Measurements from ENCODE around the gene TIGD4.

TIGD4 gene

DNA sequence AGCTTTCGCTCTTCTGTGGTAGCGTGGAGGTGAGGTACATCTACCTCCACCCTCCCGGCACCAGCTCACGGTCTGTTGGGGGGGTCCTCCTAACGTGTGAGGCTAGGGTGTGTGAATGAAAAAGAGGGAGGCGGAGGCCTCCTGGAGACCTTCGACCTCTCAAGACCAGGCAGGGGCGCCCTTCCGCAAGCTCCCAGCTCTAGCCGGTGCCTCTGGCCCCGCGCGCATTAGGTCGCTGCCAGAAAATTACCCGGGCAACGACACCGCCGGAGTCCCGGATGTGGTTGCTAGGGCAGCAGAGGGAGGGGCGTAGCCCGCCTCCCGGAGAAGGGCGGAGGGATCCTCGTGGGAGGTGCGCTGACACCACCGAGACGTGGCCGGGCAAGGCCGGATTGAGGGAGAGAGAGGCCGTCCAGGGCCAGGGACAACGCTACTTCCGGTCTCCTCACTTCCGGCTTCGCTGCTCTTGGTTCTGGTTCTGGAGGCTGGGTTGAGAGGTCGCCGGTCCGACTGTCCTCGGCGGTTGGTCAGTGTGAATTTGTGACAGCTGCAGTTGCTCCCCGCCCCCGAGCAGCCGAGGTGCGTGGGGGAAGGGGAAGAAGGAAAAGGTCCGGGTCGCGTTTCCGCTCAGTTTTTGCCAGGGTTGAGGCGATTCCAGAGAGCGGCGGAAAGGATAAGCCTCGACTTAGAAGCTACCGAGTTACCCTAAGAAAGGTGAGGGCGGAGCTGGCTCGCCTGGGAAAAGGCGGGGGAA, at the start of gene TIGD4, which contains the start of gene ARFIP1:
Gene TIGD4, minus strand, starts transcription at position 218 of the 754 bp plus-strand sequence. CDS start 8,726 bp downstream, outside the sequence.
Gene ARFIP1, plus strand, starts transcription at position 442 of the 754 bp plus-strand sequence. CDS start 49,680 bp downstream, outside the sequence.
- DNase-seq (ENCODE audit: low read depth, low spot score), result peak; percentile 94

DNA sequence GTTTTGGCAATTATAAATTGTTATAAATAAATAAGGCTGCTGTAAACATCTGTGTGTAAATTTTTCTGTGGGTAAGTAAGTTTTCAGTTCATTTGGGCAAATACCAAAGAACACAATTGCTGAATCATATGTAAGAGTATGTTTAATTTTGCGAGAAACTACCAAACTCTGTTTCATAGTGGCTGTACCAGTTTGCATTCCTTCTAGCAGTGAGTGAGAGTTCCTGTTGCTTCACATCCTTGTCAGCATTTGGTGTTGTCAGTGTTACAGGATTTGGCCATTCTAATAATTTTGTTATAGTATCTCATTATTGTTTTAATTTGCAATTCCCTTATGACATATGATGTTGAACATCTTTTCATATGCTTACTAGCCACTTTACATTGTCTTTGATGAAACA, 48.6 kb upstream of the TIGD4 start:
- no peak for DNase-seq (ENCODE audit: low read depth, low spot score)

DNA sequence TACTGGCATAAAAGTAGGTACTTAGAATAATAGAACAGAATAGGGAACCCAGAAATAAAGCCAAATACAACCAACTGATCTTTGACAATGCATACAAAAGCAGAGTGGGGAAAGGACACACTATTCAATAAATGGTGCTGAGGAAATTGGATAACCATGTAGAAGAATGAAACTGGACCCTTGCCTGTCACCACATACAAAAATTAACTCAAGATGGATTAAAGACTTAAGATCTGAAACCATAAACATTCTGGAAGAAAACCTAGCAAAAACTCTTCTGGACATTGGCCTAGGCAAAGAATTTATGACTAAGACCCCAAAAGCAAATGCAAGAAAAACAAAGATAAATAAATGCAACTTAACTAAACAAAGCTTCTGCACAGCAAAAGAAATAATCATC, 45.8 kb upstream of the TIGD4 start:
- no peak for DNase-seq (ENCODE audit: low read depth, low spot score)

DNA sequence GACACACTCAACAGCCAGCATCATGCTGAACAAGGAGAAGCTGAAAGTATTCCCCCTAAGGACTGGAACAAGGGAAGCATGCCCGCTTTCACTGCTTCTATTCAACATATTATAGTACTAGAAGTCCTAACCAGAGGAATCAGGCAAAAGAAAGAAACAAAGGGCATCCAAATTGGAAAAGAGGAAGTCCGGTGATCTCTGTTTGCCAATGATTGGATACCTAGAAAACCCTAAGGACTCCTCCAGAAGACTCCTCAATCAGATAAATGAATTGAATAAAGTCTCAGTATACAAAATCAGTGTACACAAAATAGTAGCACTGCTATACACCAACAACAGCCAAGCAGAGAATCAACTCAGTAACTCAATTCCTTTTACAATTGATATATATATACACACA, 45.0 kb upstream of the TIGD4 start:
- no peak for DNase-seq (ENCODE audit: low read depth, low spot score)

DNA sequence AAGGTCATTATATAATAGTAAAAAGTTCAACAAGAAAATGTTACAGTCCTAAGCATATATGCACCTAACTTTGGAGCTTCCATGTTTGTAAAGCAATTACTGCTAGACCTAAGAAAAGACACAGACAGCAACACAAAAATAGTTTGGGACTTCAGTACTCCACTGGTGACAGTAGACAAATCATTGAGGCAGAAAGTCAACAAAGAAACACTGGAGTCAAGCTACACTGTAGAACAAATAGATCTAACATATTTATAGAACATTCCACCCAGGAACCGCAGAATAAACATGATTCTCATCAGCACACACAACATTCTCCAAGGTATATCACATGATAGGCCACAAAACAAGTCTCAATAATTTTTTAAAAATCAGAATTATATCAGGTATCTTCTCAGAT, 42.8 kb upstream of the TIGD4 start:
- no peak for DNase-seq (ENCODE audit: low read depth, low spot score)

DNA sequence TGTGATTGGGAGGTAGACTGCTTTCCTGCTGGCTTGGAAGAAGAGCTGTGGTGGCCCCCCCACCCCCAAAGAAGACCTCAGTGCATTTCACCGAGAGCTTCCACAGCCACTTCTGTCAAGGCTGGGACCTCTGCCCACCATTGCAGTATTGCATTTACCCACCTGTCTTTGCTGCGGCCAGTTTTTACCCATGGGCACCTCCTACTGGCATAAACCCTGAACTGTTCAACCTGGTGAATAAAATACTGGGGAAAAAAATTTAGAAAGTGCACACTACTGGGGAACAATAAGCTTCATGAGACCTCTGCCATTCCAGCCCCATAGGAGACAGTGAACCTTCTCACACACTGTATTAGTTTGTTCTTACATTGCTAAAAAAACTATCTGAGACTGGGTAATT, 40.5 kb upstream of the TIGD4 start:
- DNase-seq (ENCODE audit: low read depth, low spot score), result no peak

DNA sequence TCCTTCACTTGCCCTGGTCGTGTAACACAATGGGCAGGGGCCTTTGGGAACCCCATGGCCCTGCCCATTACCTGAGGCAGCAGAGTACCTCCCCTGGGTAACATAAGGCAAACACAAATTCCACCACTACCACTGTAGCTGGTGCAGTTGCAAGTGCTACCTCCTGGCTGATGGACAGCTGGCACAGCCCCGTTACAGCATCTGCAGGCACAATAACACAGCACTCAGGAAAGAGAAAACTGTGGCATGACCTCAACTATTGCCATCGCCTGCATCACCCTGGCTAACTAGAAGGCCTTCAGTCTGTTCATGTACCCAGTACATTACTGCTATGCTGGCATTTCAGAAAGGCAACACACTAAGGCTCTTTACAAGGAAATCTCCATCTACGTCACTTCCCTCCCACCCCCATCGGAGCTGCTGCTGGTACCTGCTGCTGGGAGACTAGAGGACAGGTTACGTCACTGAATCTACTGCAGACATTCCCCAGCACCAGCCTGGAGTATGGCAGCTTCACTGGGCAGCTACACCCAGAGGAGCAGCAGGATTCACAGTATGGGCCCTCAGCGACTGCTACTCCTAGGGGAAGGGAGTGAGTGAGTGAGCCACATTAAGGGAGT, 39.6 kb upstream of the TIGD4 start:
- DNase-seq (ENCODE audit: low read depth, low spot score), result no peak

DNA sequence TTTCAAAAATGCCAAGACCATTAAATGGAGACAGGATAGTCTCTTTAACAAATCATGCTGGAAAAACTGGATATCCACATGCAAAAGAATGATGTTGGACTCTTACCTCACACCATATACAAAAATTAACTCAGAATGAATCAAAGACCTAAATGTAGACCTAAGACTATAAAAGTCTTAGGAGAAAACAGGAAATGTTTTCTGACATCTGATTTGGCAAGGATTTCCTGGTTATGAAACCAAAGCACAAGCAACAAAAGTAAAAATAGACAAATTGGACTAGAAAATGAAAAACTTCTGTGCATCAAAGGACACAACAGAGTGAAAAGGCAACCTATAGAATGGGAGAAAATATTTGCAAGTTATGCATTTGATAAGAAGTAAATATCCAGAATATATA, 37.8 kb upstream of the TIGD4 start:
- no peak for DNase-seq (ENCODE audit: low read depth, low spot score)

DNA sequence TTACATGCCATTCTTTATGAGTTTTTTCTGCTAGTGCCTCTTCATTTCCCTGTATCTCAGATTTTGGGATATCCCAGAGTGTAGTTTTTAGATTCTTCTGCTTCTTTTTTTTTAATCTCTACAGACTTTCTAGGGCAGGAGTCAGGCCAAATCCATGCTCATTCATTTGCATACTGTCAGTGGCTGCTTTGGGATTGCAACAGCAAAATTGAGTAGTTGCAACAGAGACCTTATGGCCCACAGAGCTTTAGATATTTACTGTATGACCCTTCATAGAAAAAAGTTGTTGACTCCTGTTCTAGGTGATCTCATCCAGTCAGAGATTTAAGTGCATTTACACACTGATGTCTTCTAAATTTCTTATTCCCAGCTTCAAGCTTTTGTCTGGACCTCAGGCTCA, 35.5 kb upstream of the TIGD4 start:
- no peak for DNase-seq (ENCODE audit: low read depth, low spot score)

DNA sequence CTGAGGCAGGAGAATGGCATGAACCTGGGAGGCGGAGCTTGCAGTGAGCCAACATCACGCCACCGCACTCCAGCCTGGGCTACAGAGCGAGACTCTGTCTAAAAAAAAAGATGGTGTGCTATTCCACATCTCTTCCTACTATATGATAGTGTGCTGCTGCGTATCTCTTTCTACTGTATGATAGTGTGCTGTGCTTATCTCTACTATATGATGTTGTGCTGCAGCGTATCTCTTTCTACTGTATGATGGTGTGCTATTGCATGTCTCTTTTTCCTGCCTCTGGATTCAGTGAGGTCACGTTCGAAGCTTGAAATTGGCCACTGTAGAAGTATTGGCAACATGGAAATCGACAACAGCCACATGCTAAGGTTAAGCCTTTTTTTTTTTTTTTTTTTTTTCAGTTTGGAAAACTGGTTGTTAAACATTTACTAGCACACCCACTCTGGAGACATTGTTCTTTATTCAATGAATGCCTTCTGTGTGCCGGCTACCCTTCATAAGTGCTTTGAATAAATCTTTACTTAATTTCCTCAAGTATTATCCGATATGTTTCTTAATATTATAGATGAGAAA, 31.3 kb upstream of the TIGD4 start:
- DNase-seq (ENCODE audit: low read depth, low spot score), result no peak

DNA sequence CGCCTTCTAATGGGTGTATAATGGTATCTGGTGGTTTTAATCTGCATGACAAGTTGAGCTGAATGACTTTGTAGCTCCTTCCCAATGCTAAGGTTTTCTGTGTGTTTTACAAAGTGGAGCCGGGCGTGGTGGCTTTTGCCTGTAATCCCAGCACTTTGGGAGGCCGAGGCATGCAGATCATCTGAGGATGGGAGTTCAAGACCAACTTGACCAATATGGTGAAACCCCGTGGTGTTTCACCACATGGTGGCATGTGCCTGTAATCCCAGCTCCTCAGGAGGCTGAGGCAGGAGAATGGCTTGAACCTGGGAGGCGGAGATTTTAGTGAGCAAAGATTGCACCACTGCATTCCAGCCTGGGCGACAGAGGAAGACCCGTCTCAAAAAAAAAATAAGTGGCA, 29.1 kb upstream of the TIGD4 start:
- peak; percentile 9 for DNase-seq (ENCODE audit: low read depth, low spot score)

DNA sequence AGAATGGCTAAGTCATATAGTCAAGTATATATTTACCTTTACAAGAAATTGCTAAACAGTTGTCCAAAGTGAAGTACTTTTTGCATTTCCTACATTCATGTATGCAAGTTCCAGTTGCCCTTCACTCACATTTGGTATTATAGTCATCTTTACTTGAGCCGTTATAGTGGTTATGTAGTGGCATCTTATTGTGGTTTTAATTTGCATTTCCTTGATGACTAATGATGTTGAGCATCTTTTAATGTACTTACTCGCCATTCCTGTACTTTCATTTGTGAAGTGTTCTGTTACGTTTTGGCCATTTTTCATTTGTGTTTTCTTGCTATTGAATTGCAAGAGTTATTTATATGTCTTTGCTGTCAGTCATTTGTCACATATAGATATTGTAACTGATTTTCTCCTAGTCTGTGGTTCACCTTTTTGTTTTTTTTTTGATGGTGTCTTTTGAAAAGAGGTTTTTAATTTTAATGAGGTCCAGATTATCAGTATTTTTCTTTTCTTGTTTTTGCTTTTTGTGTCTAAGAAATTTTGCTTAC, 27.8 kb upstream of the TIGD4 start:
- no peak for DNase-seq (ENCODE audit: low read depth, low spot score)

DNA sequence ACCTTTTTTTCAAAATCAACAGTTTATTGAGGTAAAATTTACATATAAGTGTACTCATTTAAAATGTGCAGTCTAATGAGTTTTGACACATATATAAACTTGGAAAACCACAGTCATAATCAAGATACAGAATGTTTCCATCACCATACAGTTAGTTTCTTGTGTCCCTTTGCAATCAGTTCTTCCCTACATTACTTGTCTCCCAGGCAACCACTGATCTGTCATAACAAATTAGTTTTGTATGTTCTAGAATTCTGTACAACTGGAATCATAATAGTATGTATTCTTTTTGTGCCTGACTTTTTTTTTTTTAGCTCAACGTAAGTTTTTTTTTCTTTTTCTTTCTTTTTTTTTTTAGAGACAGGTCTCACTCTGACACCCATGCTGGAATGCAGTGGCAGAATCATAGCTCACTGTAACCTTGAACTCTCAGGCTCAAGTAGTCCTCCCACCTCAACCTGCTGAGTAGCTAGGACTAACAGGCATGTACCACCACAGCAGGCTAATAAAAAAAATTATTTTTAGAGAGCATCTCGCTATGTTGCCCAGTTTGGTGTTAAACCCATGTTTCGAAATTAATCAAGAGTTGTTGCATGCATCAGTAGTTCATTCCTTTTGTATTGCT, 27.1 kb upstream of the TIGD4 start:
- DNase-seq (ENCODE audit: low read depth, low spot score), result no peak

DNA sequence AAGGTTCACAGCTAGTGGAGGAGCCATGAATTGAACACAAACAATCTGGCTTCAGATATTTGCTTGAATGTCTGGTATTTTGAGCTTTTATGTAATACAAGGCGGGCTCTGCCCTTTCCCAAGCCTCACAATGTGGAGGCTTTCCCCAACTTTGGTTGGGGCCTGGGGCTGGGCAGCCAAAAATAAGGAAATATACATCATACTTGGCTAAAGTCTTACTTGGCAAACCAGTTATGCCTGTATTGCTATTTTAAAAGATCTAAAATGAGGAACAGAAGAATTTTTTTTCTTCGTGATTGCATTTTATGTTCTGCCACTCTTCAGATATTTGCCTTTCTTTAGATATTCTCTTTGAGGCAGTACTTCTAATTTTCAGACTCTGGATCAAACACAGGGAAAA, 26.3 kb upstream of the TIGD4 start:
- no peak for DNase-seq (ENCODE audit: low read depth, low spot score)

DNA sequence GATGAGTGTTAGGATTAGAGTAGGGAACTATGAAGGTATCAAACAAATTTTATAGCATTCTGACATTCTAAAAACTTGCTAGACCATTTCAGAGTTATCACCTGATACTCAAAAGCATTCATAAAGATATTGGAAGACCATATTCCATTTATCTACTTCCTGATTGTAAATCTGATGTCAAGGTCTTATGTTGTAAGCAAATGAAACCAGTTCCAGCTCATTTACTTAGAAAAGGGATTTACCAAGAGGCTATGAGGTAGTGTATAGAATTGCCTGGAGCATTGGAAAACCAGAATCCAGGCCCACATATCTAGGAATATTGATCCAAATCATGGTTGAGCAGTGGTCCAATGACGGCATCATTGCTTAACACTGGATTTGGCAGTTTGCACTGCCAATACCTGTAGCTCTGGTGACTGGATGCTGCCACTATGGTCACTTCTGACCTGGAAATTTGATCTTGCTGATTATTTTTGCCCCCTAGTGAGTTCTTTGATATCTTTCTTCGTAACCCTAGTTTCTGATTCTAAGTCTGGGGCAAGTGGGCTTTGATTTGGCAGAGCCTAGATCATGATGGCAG, 25.6 kb upstream of the TIGD4 start:
- no peak for DNase-seq (ENCODE audit: low read depth, low spot score)

DNA sequence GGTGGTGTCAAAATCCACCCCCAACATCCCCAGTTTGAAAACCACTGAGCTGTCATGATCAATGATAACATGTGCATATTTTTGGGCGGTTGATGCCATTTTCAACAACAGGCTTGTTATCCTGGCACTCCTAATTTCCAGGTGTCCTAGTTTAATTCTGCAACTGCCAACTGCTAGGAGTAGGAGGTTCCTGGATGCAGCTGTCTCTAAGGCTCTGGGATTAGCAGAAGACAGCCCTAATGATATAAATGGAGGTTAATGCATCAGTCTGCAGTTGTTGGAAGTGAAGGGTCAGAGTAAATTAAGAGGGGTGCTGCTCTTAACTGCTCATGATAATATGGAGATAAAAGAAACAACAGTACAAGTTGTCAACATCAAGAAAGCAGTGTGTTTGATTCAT, 24.0 kb upstream of the TIGD4 start:
- no peak for DNase-seq (ENCODE audit: low read depth, low spot score)

DNA sequence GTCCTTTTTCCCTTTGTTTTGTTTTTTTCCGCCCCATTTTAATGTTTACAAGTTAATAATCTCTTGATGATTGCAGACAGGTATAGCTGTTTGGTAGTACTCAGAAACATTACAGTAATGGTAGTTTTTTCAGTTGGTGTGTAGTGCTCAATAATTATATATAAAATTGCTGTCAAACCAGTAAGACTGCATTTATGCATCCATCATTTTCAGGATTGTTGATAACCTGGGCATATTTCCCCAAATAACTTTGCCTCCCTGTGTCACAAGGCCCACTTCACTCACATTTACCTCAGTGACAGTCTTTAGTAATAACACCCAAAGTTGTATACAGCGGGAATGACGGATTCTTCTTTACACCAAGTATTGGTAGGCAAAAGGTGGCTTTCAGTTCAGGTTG, 16.4 kb upstream of the TIGD4 start:
- DNase-seq (ENCODE audit: low read depth, low spot score), result no peak

DNA sequence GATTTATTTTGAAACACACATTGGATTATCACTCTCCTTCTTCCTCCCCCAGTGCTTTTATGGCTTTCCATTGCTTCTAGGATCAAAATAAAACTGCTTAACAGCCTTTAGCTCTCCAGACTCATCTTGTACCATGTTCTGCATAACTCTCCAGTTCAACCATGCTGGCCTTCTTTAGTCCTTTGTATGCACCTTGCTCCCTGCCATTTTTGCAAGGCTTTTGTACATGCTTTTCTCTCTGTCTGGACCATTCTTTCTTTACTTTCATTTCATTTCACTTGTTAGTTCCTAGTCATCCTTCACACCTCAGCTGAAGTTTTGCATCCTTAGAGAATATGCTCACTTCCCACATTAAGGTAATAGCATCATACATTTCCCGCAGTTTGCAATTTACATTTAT, 7.1 kb upstream of the TIGD4 start:
- DNase-seq (ENCODE audit: low read depth, low spot score), result no peak

DNA sequence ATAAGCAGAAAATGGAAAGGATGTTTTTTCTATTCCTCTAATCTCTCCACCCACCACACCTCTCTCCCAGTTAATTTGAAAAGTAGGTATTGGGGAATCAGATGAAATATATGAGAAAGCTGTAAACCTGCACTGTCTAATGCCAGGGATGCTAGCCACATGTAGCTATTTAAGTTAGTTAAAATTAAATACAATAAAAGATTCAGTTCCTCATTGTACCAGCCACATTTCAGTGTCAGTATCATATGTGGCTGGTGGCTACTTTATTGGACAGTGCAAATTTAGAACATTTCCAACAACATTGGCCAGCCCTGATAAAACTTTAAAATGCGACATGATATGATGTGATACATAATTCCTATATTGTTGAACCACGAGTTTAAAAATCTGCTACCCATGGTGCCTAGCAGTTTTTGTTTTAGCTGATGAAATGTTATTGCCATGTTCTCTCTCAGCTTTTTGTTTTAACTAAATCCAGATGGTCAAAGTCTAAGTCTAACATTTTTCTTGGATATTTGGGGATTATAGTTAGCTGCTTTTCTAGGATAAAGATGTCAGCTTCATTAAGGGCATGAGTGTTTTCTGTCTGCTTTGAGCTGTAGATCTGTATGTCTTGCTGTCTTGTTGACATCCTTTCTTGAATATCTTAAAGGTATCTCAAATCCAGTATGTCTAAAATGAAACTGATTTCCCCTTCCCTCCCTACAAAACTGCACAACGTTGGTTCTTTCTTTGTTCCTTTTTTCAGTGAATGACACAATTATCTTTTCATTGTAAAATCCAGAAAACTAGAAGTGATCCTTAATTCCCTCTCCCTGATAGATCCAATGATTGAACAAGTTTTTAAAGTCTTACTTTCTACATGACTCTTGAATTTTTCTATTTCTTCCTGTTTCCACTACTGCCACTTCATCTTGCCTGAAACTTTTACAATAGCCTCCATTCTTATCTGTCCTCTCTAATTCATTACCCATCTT, 6.4 kb upstream of the TIGD4 start:
- no peak for DNase-seq (ENCODE audit: low read depth, low spot score)

DNA sequence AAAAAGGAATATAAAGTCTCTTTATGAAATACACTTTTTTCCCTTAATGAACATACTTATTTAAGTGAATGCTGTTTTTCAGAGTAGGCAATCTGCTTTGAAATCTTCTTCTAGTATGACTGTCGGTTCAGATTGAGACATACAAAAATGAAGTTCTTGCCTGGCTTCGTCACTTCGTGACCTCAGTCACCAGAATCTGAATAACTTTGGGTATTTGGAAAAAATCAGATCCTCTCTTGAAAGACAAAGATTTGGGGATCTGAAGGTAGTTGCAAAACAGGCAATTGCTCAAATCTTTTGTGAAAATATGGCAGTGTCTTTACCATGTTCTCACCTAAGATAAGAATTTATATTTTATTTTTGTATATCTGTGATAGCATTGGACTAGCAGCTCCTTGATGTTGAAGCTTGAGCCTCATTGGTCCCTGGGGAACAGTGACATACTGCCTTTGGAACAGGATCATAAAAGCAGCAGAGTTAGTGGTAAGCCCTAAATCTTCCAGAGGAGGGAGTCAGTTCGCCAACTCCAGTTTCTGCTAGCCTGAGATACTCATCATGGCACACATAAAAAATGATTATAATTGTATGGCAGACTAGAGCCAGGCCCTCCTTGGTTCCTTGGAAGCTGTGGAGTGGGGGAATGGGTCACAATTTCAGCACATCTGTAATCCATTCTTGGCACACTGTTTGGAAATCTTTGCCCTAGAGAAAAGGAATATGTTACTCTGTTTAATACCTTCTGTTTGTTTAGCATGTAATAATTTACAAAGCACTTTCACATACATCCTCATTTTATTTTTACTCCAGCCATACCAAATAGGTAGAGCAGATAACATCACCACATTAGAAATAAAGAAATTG, 5.2 kb upstream of the TIGD4 start:
- DNase-seq (ENCODE audit: low read depth, low spot score), result no peak

Data from iPS DF 19.7 (cell line).